ENCODE data around the gene FBXO31.
A peak's percentile ranks its signal among the peaks of the same experiment; 100 is the strongest.

The FBXO31 gene

GRCh38 chr16:87418216-87418615, 34.6 kb upstream of the FBXO31 start:
- Histone ChIP-seq H2AFZ (ENCODE audit: low read depth, low read length) (no peak overlapping the region), H4K20me1 (ENCODE audit: insufficient read depth, low read length) (0 out of 2 replicates have a peak, but pooled peaks cover 3% of the 10 kb centered on the region), H3K79me2 (ENCODE audit: low read length) (no peaks in the 10 kb centered on the region), H3K4me1 (ENCODE audit: low read length) (0 out of 2 replicates have a peak, but pooled peaks cover 3% of the 10 kb centered on the region), H3K9me3 (ENCODE audit: insufficient read depth, low read length) (no peaks in the 10 kb centered on the region), H3K36me3 (replicated peaks; ENCODE audit: low read depth, low read length) (no peaks in the 10 kb centered on the region), H3K4me3 (ENCODE audit: low read length) (no peak overlapping the region), H3K4me2 (ENCODE audit: low read length) (no peak overlapping the region), H3K27ac (ENCODE audit: low read length) (no peak overlapping the region), H3K9ac (ENCODE audit: low read length) (no peak overlapping the region), H3K27me3 (ENCODE audit: low read depth, low read length) (no peaks in the 10 kb centered on the region)
- TF ChIP-seq CTCF (IDR thresholded peaks at IDR 0.05; ENCODE audit: low read depth, low read length): no peak
- TF ChIP-seq EZH2phosphoT487 (IDR thresholded peaks at IDR 0.05; ENCODE audit: low read depth): no peak

- H4K20me1 ChIP-seq (ENCODE audit: insufficient read depth, low read length): 0 out of 2 replicates have a peak, but pooled peaks cover 3% of the 10 kb centered on the region
- H3K9ac ChIP-seq (ENCODE audit: low read length): no peak overlapping the region
- no peaks in the 10 kb centered on the region for H3K36me3 ChIP-seq (replicated peaks; ENCODE audit: low read depth, low read length)
- no peak overlapping the region for H3K4me3 ChIP-seq (ENCODE audit: low read length)
- TF ChIP-seq EZH2phosphoT487 (IDR thresholded peaks at IDR 0.05; ENCODE audit: low read depth) (no peak), CTCF (IDR thresholded peaks at IDR 0.05; ENCODE audit: low read depth, low read length) (no peak)
- H3K4me2 ChIP-seq (ENCODE audit: low read length): no peak overlapping the region
- no peak overlapping the region for H3K27ac ChIP-seq (ENCODE audit: low read length)
- no peaks in the 10 kb centered on the region for H3K9me3 ChIP-seq (ENCODE audit: insufficient read depth, low read length)
- no peak overlapping the region for H2AFZ ChIP-seq (ENCODE audit: low read depth, low read length)
- H3K4me1 ChIP-seq (ENCODE audit: low read length): 0 out of 2 replicates have a peak, but pooled peaks cover 3% of the 10 kb centered on the region
- H3K27me3 ChIP-seq (ENCODE audit: low read depth, low read length): no peaks in the 10 kb centered on the region
- no peaks in the 10 kb centered on the region for H3K79me2 ChIP-seq (ENCODE audit: low read length)
Observed at GRCh38 chr16:87417528-87417910, 33.9 kb upstream of the FBXO31 start.

GRCh38 chr16:87416826-87417527, 33.4 kb upstream of the FBXO31 start:
- no peaks in the 10 kb centered on the region for H3K27me3 ChIP-seq (ENCODE audit: low read depth, low read length)
- H3K36me3 ChIP-seq (replicated peaks; ENCODE audit: low read depth, low read length): no peaks in the 10 kb centered on the region
- no peak overlapping the region for H2AFZ ChIP-seq (ENCODE audit: low read depth, low read length)
- H3K4me3 ChIP-seq (ENCODE audit: low read length): no peak overlapping the region
- TF ChIP-seq CTCF (IDR thresholded peaks at IDR 0.05; ENCODE audit: low read depth, low read length) (peak; percentile 67), EZH2phosphoT487 (IDR thresholded peaks at IDR 0.05; ENCODE audit: low read depth) (no peak)
- no peaks in the 10 kb centered on the region for H3K9me3 ChIP-seq (ENCODE audit: insufficient read depth, low read length)
- H3K9ac ChIP-seq (ENCODE audit: low read length): no peak overlapping the region
- H4K20me1 ChIP-seq (ENCODE audit: insufficient read depth, low read length): 0 out of 2 replicates have a peak, but pooled peaks cover 3% of the 10 kb centered on the region
- H3K4me1 ChIP-seq (ENCODE audit: low read length): 0 out of 2 replicates have a peak, but pooled peaks cover 3% of the 10 kb centered on the region
- no peaks in the 10 kb centered on the region for H3K79me2 ChIP-seq (ENCODE audit: low read length)
- no peak overlapping the region for H3K27ac ChIP-seq (ENCODE audit: low read length)
- no peak overlapping the region for H3K4me2 ChIP-seq (ENCODE audit: low read length)

- Histone ChIP-seq H3K36me3 (replicated peaks; ENCODE audit: low read depth, low read length) (no peaks in the 10 kb centered on the region), H3K4me2 (ENCODE audit: low read length) (no peak overlapping the region), H3K4me1 (ENCODE audit: low read length) (0 out of 2 replicates have a peak, but pooled peaks cover 3% of the 10 kb centered on the region), H3K79me2 (ENCODE audit: low read length) (no peaks in the 10 kb centered on the region), H3K9me3 (ENCODE audit: insufficient read depth, low read length) (no peaks in the 10 kb centered on the region), H3K27me3 (ENCODE audit: low read depth, low read length) (no peaks in the 10 kb centered on the region), H3K4me3 (ENCODE audit: low read length) (no peak overlapping the region), H2AFZ (ENCODE audit: low read depth, low read length) (no peak overlapping the region), H3K9ac (ENCODE audit: low read length) (no peak overlapping the region), H4K20me1 (ENCODE audit: insufficient read depth, low read length) (0 out of 2 replicates have a peak, but pooled peaks cover 3% of the 10 kb centered on the region), H3K27ac (ENCODE audit: low read length) (no peak overlapping the region)
- TF ChIP-seq EZH2phosphoT487 (IDR thresholded peaks at IDR 0.05; ENCODE audit: low read depth) (no peak), CTCF (IDR thresholded peaks at IDR 0.05; ENCODE audit: low read depth, low read length) (no peak)
Observed at GRCh38 chr16:87415441-87415840, 31.9 kb upstream of the FBXO31 start.
